ENCODE data around the gene KLHL26.

The KLHL26 gene

GRCh38 chr19:18607226-18608101, 29.4 kb upstream of the KLHL26 start (continued):
- TF ChIP-seq ZBTB11 (tag by site-specific recombination; conservative IDR thresholded peaks at IDR 0.05; ENCODE audit: low read depth) (0 out of 2 replicates have a peak, but pooled peaks have one; percentile 5), ZNF121 (tag by site-specific recombination; IDR thresholded peaks at IDR 0.05) (no peak), ZNF223 (tag by site-specific recombination; IDR thresholded peaks at IDR 0.05) (no peak), ZNF24 (tag by site-specific recombination; IDR thresholded peaks at IDR 0.05) (no peak), ZNF560 (tag by site-specific recombination; IDR thresholded peaks at IDR 0.05; ENCODE audit: borderline replicate concordance) (no peak), ZNF350 (tag by site-specific recombination; IDR thresholded peaks at IDR 0.05) (no peak), EGR2 (tag by site-specific recombination; IDR thresholded peaks at IDR 0.05; ENCODE audit: low read depth) (peak; percentile 58), ZNF280D (tag by site-specific recombination; IDR thresholded peaks at IDR 0.05) (no peak), ZNF311 (tag by site-specific recombination; IDR thresholded peaks at IDR 0.05; ENCODE audit: borderline replicate concordance) (no peak), ZNF248 (tag by site-specific recombination; IDR thresholded peaks at IDR 0.05) (no peak), ZNF433 (tag by site-specific recombination; IDR thresholded peaks at IDR 0.05; ENCODE audit: low read depth) (no peak), HOXA7 (CRISPR knock-in tag; IDR thresholded peaks at IDR 0.05; ENCODE audit: borderline replicate concordance) (no peak), ZNF324 (tag by site-specific recombination; IDR thresholded peaks at IDR 0.05) (no peak), PRDM10 (tag by site-specific recombination; IDR thresholded peaks at IDR 0.05) (peak; percentile 70), ZNF211 (tag by site-specific recombination; IDR thresholded peaks at IDR 0.05; ENCODE audit: low read depth) (no peak), ZNF530 (tag by site-specific recombination; IDR thresholded peaks at IDR 0.05; ENCODE audit: low read depth) (no peak), KLF1 (tag by site-specific recombination; IDR thresholded peaks at IDR 0.05) (peak; percentile 47), REST (tag by site-specific recombination; IDR thresholded peaks at IDR 0.05) (no peak), ZSCAN23 (tag by site-specific recombination; IDR thresholded peaks at IDR 0.05) (no peak), ZNF398 (tag by site-specific recombination; IDR thresholded peaks at IDR 0.05) (0 out of 2 replicates have a peak, but pooled peaks have one; percentile 4), OVOL3 (tag by site-specific recombination; IDR thresholded peaks at IDR 0.05) (no peak), TCF7L2 (IDR thresholded peaks at IDR 0.05; ENCODE audit: borderline replicate concordance, low read depth, low read length) (no peak)

All from HEK293 (cell line).